GM12891 (cell line): ENCODE measurements around the gene JPH4.

Experiments
- POLR2A ChIP-seq: IDR thresholded peaks from 2 replicates; pipeline ENCODE4 v1.6.1; 2011; ENCODE audit warnings: low read depth, low read length, control low read depth
- POLR2AphosphoS5 ChIP-seq: IDR thresholded peaks from 2 replicates; pipeline ENCODE4 v1.6.1; 2011; ENCODE audit warnings: low read depth, low read length, control low read depth
- POU2F2 ChIP-seq: IDR thresholded peaks from 2 replicates; pipeline ENCODE4 v1.6.1; 2011; ENCODE audit warnings: low read depth, mild to moderate bottlenecking, control low read depth, low read length, moderate library complexity
- SPI1 ChIP-seq: IDR thresholded peaks from 2 replicates; pipeline ENCODE4 v1.6.1; 2011; ENCODE audit warnings: low read depth, low read length, control low read depth
- TAF1 ChIP-seq: IDR thresholded peaks from 2 replicates; pipeline ENCODE4 v1.6.1; 2011; ENCODE audit warnings: low read depth, low read length, control low read depth

DNA sequence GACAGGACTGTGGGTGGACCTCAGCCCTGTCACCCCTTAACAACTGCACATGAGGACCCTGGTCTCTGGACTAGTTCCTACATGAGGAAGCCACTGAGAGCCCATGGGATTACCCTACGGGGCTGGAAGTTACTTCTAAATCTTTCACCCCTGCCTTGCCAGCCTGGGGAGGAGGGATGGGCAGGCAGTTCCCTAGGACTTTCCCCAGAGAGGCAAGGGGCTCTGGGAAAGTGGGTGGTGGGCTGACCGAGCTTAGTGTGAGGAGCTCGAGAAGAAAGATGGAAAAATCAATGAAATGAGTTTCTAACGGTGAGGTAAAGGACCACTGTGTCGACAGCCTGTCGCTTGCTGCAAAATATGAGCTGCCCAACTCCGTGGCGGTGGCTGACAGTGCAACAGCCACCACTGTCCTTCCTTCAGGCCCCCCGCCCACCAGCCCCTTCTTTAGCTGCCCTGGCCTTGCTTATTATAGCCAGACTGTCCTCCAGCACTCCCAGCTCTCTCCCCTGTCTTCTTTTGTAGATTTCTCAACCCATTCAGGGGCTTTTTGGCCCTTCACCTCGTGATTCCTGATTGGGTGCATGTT is 32.0 kb downstream of the JPH4 start:
- TF ChIP-seq POLR2A, result no peak
- no peak for TF ChIP-seq TAF1
- TF ChIP-seq POLR2AphosphoS5, result no peak
- TF ChIP-seq SPI1, result no peak
- TF ChIP-seq POU2F2, result no peak
